PC-3 (cell line): Measurements from ENCODE around the gene CLMN. TPM values are rescaled to one million over a fixed set of nuclear protein-coding genes. Genes with fewer than 3 reads are reported as not detected.
A peak's percentile ranks its signal among the peaks of the same experiment; 100 is the strongest.

ENCODE experiments used
- ATAC-seq: fragments of 200-7000 bp; cut with Tn5 transposase; 2 replicates; pipeline ENCODE4 v1.9.1; 2020; ENCODE audit warnings: mild to moderate bottlenecking, moderate library complexity
- BruUV-seq: library from RNA; stranded (reverse); fragments of 400-500 nt; replicated peaks from 2 replicates; lab custom pipeline; 2021; lab: Mats Ljungman, UMichigan
- CTCF ChIA-PET: fragments of 300-600 bp; sonication (Branson Sonifier 250); formaldehyde crosslinking; loops from one replicate; lab custom pipeline; 2022; ENCODE audit warnings: antibody characterized with exemption; lab: Charles Lee
- POLR2A ChIA-PET: fragments of 300-600 bp; sonication (Branson Sonifier 250); formaldehyde crosslinking; loops from one replicate; lab custom pipeline; 2022; ENCODE audit warnings: antibody characterized with exemption; ENCODE audit not compliant: unreplicated experiment; lab: Charles Lee
- DNase-seq: peaks from one replicate; pipeline ENCODE4 v3.0.0-alpha.2; 2015
- H2AFZ ChIP-seq: fragments of 300-600 bp; sonication (generic); 2 replicates; pipeline ENCODE4 v1.6.0; 2016; ENCODE audit warnings: antibody characterized with exemption, low read length
- H3F3A ChIP-seq: fragments of 300-600 bp; sonication (generic); one replicate; pipeline ENCODE4 v1.6.0; 2017; ENCODE audit warnings: antibody characterized with exemption, low read length, control low read depth, mild to moderate bottlenecking; ENCODE audit not compliant: unreplicated experiment
- H3K27ac ChIP-seq: fragments of 300-600 bp; sonication (generic); 2 replicates; pipeline ENCODE4 v1.5.1; 2016; ENCODE audit warnings: mild to moderate bottlenecking, low read length
- H3K27me3 ChIP-seq: fragments of 300-600 bp; sonication (generic); 2 replicates; pipeline ENCODE4 v1.6.1; 2016; ENCODE audit warnings: low read length, mixed read lengths
- H3K36me3 ChIP-seq: fragments of 300-600 bp; sonication (generic); 2 replicates; pipeline ENCODE4 v1.6.1; 2016; ENCODE audit warnings: low read depth, mixed run types, low read length, mixed read lengths
- H3K4me1 ChIP-seq: fragments of 300-600 bp; sonication (generic); 2 replicates; pipeline ENCODE4 v1.5.1; 2016; ENCODE audit warnings: low read length; ENCODE audit not compliant: insufficient read depth
- H3K4me2 ChIP-seq: fragments of 300-600 bp; sonication (generic); 2 replicates; pipeline ENCODE4 v1.6.0; 2016; ENCODE audit warnings: low read length
- H3K4me3 ChIP-seq: fragments of 300-600 bp; sonication (generic); 2 replicates; pipeline ENCODE4 v1.5.1; 2016; ENCODE audit warnings: mild to moderate bottlenecking, low read length, mixed read lengths
- H3K79me2 ChIP-seq: fragments of 300-600 bp; sonication (generic); 2 replicates; pipeline ENCODE4 v1.6.1; 2017; ENCODE audit warnings: low read length, mixed read lengths
- H3K9ac ChIP-seq: fragments of 300-600 bp; sonication (generic); 2 replicates; pipeline ENCODE4 v1.6.0; 2016; ENCODE audit warnings: mild to moderate bottlenecking, low read length
- H3K9me2 ChIP-seq: fragments of 300-600 bp; sonication (generic); replicated peaks from 2 replicates; pipeline ENCODE4 v1.6.1; 2016; ENCODE audit warnings: mixed run types, low read length, mixed read lengths
- H3K9me3 ChIP-seq: fragments of 300-600 bp; sonication (generic); 2 replicates; pipeline ENCODE4 v1.6.1; 2016; ENCODE audit warnings: low read length, mixed read lengths
- H4K20me1 ChIP-seq: fragments of 300-600 bp; sonication (generic); 2 replicates; pipeline ENCODE4 v1.6.1; 2016; ENCODE audit warnings: low read length, mixed read lengths
- CTCF ChIP-seq: fragments of 300-600 bp; sonication (generic); conservative IDR thresholded peaks from 2 replicates; pipeline ENCODE4 v1.5.1; 2017; ENCODE audit warnings: antibody characterized with exemption, low read depth, mild to moderate bottlenecking, low read length
- EZH2 ChIP-seq: fragments of 300-600 bp; sonication (generic); IDR thresholded peaks from one replicate; pipeline ENCODE4 v1.6.1; 2017; ENCODE audit warnings: antibody characterized with exemption, mild to moderate bottlenecking, low read length; ENCODE audit not compliant: unreplicated experiment
- EZH2phosphoT487 ChIP-seq: fragments of 300-600 bp; sonication (generic); IDR thresholded peaks from 2 replicates; pipeline ENCODE4 v1.6.1; 2018; ENCODE audit warnings: mild to moderate bottlenecking, antibody characterized with exemption, low read length, borderline replicate concordance
- intact Hi-C: fragments of 100-400 bp; cut with micrococcal nuclease; formaldehyde crosslinking; loops from 2 replicates; pipeline ENCODE4 v1.9.0; 2023
- total RNA-seq: library from RNA; depleted of rRNA; stranded (reverse); fragments of >200 nt; gene quantifications from 2 replicates; pipeline ENCODE4 v1.2.3, GENCODE V29; 2014

The CLMN gene
- total RNA-seq, 1 experiment from 2014 or later: 3.5 TPM

- H3K27ac ChIP-seq: no peak overlapping the region
- peak; percentile 75 for DNase-seq
- TF ChIP-seq CTCF (no peak), EZH2 (no peak), EZH2phosphoT487 (no peak)
- BruUV-seq: no TSS peak
- H3K36me3 ChIP-seq: no peaks in the 10 kb centered on the region
- H3K9me3 ChIP-seq: no peaks in the 10 kb centered on the region
- ChIA-PET POLR2A (no interaction called here), CTCF (no interaction called here)
- ATAC-seq: no peak
- H3K4me2 ChIP-seq: peak overlapping the region; percentile 25
- H3K9me2 ChIP-seq: no peaks in the 10 kb centered on the region
- no peak overlapping the region for H3K4me3 ChIP-seq
- no peaks in the 10 kb centered on the region for H3K79me2 ChIP-seq
- H3K4me1 ChIP-seq: peaks cover 9% of the 10 kb centered on the region
- intact Hi-C loops: no loop called here
- no peaks in the 10 kb centered on the region for H3K27me3 ChIP-seq
- no peak overlapping the region for H3K9ac ChIP-seq
- no peaks in the 10 kb centered on the region for H3F3A ChIP-seq
- H2AFZ ChIP-seq: peak overlapping the region; percentile 9; the same call in 1 of the 2 replicates
- H4K20me1 ChIP-seq: no peaks in the 10 kb centered on the region
Measured at GRCh38 chr14:95197551-95197950, 122.2 kb downstream of the CLMN start.

- no peaks in the 10 kb centered on the region for H3K9me3 ChIP-seq
- H3K4me2 ChIP-seq: peak overlapping the region; percentile 25
- no peak overlapping the region for H3K4me3 ChIP-seq
- no peaks in the 10 kb centered on the region for H3K9me2 ChIP-seq
- H3K36me3 ChIP-seq: no peaks in the 10 kb centered on the region
- TF ChIP-seq EZH2phosphoT487: no peak
- no peak for TF ChIP-seq CTCF
- TF ChIP-seq EZH2: no peak
- H3F3A ChIP-seq: no peaks in the 10 kb centered on the region
- H3K79me2 ChIP-seq: no peaks in the 10 kb centered on the region
- H4K20me1 ChIP-seq: no peaks in the 10 kb centered on the region
- H3K9ac ChIP-seq: no peak overlapping the region
- ChIA-PET CTCF (no interaction called here), POLR2A (no interaction called here)
- BruUV-seq: no TSS peak
- no peak overlapping the region for H3K27ac ChIP-seq
- ATAC-seq (no peak), DNase-seq (no peak)
- H2AFZ ChIP-seq: peak overlapping the region; percentile 9; the same call in 1 of the 2 replicates
- H3K4me1 ChIP-seq: peaks cover 9% of the 10 kb centered on the region
- intact Hi-C loops: no loop called here
- H3K27me3 ChIP-seq: no peaks in the 10 kb centered on the region
Measured at GRCh38 chr14:95196826-95197545, 122.7 kb downstream of the CLMN start.

GRCh38 chr14:95196268-95196667 is 123.4 kb downstream of the CLMN start:
- ChIA-PET POLR2A (no interaction called here), CTCF (no interaction called here)
- peak; percentile 14 for DNase-seq
- TF ChIP-seq CTCF (peak; percentile 26; the same call in 1 of the 2 replicates), EZH2 (no peak)
- Histone ChIP-seq H3K9ac (no peak overlapping the region), H3K36me3 (no peaks in the 10 kb centered on the region), H3K79me2 (no peaks in the 10 kb centered on the region), H3K4me2 (no peak overlapping the region), H3K27me3 (no peaks in the 10 kb centered on the region), H2AFZ (no peak overlapping the region), H3K9me2 (no peaks in the 10 kb centered on the region), H3K27ac (no peak overlapping the region), H3F3A (no peaks in the 10 kb centered on the region), H3K4me3 (no peak overlapping the region), H4K20me1 (no peaks in the 10 kb centered on the region), H3K4me1 (peaks cover 9% of the 10 kb centered on the region), H3K9me3 (no peaks in the 10 kb centered on the region)
- intact Hi-C loops: no loop called here
- ATAC-seq: no peak
- BruUV-seq: no TSS peak
